Measurements from ENCODE around the gene ARMCX6.
"Not testable (repeated sequence)": the region's sequence is repeated elsewhere in the genome, so short reads cannot be mapped to it uniquely, and the experiment has no call there.

ARMCX6 gene

DNA sequence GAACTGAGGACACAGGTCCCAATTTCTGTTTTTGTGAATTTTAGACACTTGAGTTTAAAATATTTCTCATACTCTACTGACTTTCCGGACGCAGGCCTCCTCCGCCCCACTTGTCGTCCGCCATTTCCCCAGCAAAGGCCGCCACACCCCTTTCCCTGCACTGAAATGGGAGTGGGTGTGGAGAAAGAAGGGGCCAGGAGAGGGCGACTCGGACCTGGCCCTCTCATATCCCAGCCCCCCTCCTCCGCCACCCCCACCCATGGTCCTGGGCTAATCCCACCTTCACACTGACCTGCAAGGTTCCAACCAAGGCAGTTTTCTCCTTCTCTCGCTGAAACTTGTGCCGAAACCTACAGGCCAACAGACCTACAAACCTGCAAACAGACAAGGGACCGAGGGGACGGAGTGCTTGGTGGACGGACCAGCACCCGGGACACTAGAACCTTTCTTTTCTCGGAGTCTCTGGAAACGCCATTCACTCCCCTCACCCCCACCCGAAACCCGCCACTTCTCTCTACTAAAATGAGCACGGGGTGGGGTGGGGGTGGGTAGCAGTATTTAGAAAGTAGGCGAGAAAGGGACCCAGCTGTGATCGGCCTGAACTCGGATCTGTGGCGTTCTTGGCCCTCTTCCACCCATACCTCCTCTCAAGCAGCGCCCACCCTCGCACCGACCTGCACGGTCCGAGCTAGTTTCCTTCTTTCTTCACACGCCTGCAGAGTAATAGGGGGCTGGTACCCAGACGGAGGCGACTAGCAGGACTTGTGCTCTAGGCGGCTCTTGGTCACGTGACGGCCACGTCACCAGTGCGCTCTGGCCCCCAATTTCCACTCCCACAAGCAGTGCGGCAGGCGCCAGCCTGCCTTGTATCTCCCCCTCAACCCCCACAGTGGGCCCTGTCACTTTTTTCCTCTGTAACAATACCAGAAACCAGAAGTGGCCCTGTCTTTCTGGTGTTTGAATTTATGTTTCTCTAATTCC lies at the start of gene ARMCX6:
Gene ARMCX6, minus strand, starts transcription at position 790 of the 981 bp plus-strand sequence. CDS start 1,380 bp downstream, outside the sequence.
- DNase-seq (ENCODE audit: low spot score), result peak; percentile 62

GRCh38 chrX:101659601-101660063 lies 41.8 kb upstream of the ARMCX6 start, which contains the start of gene ARMCX2:
TSS of gene ARMCX2 (minus strand) at chrX:101659850. CDS start at chrX:101657588, 2,262 bp downstream.
- no peak for DNase-seq (ENCODE audit: low spot score)

DNA sequence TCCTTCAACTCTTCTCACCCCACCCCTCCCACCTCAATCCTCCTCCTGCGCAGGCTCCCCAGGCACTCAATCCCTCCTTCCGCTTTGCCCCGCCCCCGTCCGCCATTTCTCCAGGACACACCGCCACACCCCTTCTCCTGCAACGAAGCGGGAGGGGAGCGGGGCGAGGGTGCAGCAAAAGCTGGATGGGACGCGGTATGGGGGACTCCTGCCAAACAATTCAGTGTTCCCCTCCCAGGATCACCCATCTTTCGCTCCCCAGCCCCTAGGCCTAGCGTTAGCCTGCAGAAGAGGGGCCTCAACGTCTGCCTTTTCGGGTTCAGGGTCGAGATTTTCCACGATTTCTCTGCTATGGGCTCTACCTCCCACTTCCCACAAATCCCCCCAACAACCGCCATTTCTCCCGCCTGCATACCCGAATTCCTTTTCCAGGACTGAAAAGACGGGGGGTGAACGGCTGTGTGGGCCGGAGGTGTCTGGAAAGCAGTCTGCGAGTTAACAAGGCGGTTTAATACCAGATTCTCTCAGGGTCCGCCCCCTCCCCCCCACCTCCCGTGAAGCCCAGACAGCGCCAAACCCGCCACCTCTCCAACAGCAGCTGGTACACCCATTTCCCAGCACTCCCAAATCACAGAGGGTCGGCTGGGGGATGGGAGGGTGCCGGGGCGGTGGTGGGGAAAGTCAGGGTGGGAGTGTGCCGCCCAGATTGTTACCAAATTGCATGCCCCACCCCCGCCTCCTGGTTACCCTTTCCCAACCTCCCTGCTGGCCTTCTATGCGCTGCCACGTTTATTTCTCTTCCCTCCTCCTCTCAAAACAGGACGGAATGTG lies 41.1 kb upstream of the ARMCX6 start:
- DNase-seq (ENCODE audit: low spot score), result peak; percentile 42

DNA sequence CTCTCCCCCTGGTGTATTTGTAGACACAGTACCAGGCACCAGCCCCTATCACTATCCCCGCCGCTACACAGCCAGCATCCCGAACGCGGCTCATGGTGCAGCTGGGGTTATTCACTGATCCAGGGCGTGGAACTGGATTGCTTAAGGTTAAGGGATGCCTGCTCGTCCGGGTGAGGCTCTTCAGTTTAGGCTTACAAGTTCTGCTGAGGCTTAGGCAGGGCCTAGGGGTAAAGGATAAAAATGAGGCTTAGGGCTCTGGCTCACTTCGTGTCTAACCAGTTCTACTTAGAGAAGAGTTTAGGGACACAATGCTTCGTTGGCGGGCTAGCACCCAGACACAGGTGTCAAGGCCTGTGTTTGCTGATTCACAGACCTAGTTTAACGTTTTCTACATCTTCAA lies 39.7 kb upstream of the ARMCX6 start:
- no peak for DNase-seq (ENCODE audit: low spot score)

GRCh38 chrX:101656817-101657216 lies 39.0 kb upstream of the ARMCX6 start:
- no peak for DNase-seq (ENCODE audit: low spot score)

DNA sequence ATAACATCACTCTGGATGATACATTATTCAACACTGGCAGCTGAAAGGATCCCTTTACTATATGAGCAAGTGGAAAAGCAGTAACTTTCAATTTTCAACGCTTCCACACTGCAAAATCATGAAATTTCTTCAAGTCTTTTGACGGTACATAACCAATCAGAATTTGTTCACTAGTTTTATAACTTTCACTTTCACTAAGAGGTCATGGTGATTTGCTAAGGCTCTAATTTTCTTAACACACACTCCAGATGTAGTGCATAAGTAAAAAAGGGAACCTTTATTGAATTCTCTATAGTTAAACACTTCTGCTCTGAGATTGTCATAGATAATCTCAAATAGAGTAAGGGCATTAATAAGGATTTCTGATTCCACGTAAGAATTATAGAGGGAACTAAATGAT lies 37.7 kb upstream of the ARMCX6 start:
- no peak for DNase-seq (ENCODE audit: low spot score)

- not testable (repeated sequence) for DNase-seq (ENCODE audit: low spot score)
Measured at GRCh38 chrX:101647716-101648115, 29.9 kb upstream of the ARMCX6 start.

DNA sequence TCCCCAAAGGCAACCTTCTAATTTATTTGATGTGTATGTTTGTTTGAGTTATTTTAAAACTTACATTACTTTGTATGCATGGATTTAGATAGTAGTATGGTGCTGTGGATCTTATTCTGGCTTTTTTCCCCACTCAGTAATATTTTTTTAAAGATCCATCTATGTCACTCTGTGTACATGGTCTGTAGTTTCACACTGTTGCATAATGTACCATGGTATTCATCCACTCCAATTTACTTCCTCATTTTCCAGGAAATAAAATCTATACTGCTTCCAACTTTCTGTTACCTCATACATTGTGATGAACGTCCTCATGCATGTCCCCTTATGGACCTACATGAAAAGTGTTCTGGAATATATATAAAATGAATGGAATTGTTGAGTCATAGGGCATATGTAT lies 24.3 kb upstream of the ARMCX6 start:
- no peak for DNase-seq (ENCODE audit: low spot score)

- DNase-seq (ENCODE audit: low spot score), result no peak
Measured at GRCh38 chrX:101639583-101639982, 21.8 kb upstream of the ARMCX6 start.

DNA sequence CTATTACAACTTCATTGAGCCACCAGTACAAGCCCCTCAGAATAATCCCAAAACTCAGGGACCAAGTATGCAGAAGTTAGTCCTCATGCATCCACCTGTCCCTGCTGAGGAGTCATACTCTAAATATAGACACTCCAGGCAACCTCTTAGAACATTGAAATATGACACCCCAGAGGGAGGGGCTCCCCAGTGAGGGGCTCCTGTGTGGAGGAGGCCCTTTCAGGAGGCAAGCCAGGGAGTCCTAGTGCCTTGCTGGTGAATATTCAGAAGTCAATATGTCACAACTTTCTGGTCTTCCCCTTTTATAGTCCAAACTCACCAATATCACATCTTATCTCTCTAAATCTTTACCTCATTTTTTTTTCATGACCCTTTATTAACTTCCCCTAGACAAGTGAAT lies 1.6 kb upstream of the ARMCX6 start:
- peak; percentile 28 for DNase-seq (ENCODE audit: low spot score)

DNA sequence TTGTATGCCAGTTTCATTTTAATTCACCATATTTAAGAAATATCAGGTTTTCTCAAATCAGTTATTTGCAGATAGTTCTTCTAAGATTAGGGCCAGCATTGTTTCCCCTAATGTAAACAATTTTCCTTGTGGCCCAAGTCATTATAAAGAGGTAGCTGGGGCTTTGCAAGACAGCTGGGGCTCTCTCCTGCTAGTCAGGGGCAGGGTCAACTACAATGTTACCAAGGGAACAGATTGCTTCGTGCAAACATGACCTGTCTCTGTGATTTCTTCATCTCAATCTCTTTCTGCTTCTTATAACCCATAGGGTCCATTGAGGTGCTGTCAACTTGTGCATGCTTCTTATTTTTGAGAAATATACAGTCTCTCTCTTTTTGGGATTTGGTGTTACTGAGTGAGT lies 12.1 kb downstream of the ARMCX6 start:
- DNase-seq (ENCODE audit: low spot score), result no peak

DNA sequence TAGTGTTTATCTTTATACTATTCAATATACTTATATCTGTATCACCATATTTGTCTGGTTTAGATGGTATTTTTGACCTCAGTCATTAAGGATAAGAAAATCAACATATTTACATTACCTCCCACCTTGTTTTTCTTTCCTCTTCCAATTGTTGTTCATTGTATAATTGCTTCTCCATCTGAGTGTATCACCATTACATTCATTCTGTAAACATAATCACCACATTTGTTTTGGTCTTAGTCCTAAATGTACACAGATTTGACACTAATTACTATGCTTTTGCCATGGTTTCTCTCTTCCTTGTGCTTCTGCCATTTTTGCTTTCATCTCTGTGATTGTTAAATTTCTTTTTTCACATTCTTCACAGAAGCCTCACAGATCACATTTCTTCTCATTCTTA lies 12.7 kb downstream of the ARMCX6 start:
- no peak for DNase-seq (ENCODE audit: low spot score)

DNA sequence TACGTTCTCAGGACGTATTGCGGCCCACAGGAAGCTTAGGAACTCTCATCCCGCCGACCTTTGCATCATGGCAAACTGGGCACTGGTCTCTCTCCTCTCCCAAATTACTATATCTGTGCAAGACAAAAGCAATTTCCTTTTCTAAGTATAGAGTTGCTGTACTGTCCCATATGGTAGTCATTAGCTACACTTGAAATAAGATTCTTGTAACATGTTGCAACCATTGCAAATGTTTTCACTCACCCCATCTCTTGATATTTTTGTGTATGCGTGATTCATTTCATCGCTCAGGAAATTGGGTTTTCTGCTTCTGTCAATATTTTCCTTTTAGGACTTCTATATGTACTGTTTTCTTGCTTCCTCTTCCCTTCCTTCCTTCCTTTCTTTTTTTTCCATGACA lies 15.7 kb downstream of the ARMCX6 start:
- DNase-seq (ENCODE audit: low spot score), result no peak

DNA sequence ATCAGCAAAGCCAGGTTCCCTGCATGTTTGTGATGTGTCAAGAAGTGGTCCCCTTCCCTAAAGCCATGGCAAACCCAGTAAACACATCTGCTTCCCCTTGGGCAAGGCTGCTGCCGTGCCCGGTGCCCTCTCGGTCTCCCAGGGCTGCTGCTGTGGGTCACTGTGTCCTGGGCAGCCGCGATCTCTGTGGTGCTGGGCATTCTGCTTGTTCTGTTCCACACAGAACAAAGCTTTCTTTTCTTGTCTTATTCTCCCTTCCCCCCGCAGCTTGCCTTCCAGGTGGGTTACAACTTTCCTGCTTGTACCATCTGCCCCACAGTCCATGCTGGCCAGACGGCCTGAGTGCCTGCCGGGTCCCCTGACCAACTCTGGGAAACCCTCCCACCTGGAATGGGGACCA lies 18.2 kb downstream of the ARMCX6 start:
- DNase-seq (ENCODE audit: low spot score), result not testable (repeated sequence)

DNA sequence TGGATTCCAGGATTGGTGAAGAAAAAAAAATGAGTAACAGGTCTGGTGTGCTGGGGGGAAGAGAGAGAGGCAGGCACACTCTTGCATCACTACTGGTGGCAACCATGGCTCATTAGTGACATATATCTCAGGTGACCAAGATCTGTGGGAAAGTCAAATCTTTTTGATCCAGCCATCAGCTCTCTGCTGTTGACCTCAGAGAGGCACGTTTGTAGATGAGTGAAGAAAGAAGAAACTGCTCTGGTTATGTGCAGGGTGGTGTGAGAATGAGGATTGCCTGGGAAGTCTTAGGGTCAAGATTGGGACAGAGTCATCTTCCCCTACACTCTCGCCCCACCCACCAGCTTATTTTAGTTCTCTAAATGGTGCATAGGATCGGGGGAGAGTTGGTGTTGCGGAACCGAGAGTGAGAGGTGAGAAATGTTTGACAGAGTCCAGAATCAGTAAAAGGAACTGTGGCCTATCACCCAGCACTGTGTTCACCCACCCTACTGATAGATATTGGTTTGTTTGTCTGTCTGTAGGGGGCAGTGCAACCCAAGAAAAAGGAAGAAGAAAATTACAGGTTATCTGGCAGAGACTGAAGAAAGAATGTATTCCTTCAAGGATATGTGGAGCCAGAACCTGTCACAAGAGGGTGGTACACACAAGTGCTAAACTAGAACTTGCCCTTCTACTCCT lies 21.9 kb downstream of the ARMCX6 start:
- DNase-seq (ENCODE audit: low spot score), result peak; percentile 60
